Fibroblast of lung (primary cell): ENCODE results near the gene VEPH1.

Experiments used
- EZH2 ChIP-seq: IDR thresholded peaks from 2 replicates; pipeline ENCODE4 v1.5.1; 2012; ENCODE audit warnings: low read length, control low read depth, mild to moderate bottlenecking; ENCODE audit errors: missing control alignments
- TF ChIP-seq, protein P1 (sequence below), 2 donors: IDR thresholded peaks in 1 of 2; conservative IDR thresholded peaks in 1 of 2; 1 replicate in 1 of 2; 2 replicates in 1 of 2; pipeline ENCODE4 v1.5.1; 2011 to 2012; ENCODE audit warnings: low read length in 2 of 2, control low read depth in 1 of 2, inconsistent platforms in 1 of 2, low read depth in 1 of 2, mild to moderate bottlenecking in 1 of 2

DNA sequence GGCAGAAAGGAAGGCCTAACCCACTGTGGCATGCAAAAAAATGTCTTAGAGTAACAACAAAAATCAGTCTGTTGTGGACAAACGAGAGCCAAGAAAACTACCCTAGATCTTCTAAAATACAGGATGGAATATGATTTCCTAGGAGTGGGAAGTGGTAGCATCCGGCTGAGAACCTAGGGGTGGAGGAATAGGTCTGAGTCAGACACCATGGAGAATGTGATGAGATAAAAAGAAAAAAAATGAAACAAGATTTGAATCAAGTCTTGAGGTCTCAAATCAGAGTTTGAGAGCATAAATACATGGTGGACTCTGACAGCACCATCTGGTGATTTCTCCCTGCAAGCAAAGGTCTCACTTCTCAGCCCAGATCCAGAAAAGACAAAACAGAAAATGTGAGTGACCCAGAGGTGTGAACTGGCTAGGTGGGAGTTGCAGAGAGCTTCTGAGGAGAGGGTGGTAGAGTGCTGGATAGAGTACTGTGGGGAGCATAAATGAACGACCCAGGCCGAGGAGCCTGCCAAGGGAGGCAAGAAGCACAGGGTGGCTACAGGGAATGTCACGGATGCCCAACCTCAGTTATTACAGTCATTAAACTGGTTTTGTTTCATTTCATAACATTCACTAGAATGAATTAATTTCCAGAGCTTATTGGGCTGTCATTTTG is 27.6 kb upstream of the VEPH1 start:
- TF ChIP-seq, protein P1, sequence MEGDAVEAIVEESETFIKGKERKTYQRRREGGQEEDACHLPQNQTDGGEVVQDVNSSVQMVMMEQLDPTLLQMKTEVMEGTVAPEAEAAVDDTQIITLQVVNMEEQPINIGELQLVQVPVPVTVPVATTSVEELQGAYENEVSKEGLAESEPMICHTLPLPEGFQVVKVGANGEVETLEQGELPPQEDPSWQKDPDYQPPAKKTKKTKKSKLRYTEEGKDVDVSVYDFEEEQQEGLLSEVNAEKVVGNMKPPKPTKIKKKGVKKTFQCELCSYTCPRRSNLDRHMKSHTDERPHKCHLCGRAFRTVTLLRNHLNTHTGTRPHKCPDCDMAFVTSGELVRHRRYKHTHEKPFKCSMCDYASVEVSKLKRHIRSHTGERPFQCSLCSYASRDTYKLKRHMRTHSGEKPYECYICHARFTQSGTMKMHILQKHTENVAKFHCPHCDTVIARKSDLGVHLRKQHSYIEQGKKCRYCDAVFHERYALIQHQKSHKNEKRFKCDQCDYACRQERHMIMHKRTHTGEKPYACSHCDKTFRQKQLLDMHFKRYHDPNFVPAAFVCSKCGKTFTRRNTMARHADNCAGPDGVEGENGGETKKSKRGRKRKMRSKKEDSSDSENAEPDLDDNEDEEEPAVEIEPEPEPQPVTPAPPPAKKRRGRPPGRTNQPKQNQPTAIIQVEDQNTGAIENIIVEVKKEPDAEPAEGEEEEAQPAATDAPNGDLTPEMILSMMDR (conservative IDR thresholded peaks at IDR 0.05 in 1 of 2, IDR thresholded peaks at IDR 0.05 in 1 of 2; ENCODE audit: low read depth in 1 of 2, low read length in 2 of 2) = no peak
- TF ChIP-seq EZH2 = no peak
